Breast epithelium (tissue), 3 donors: ENCODE data around the gene INTS15.

Experiments
- CTCF ChIP-seq, 3 donors: fragments of 450-650 bp; IDR thresholded peaks; one replicate each; pipeline ENCODE4 v1.5.1; 2016 to 2017; ENCODE audit warnings: antibody characterized with exemption in 3 of 3, mild to moderate bottlenecking in 3 of 3, moderate library complexity in 3 of 3
- POLR2A ChIP-seq: fragments of 450-650 bp; IDR thresholded peaks from one replicate; pipeline ENCODE4 v1.6.1; 2016; ENCODE audit warnings: antibody characterized with exemption, mild to moderate bottlenecking, moderate library complexity

- TF ChIP-seq POLR2A = no peak
- no peak for TF ChIP-seq CTCF (IDR thresholded peaks at IDR 0.05)
These were observed 65.2 kb downstream of the INTS15 start for GRCh38 chr7:6654842-6655610.
